OCI-LY3 (cell line): ENCODE data around the gene RRP1B.

ENCODE experiments used
- CTCF ChIP-seq: fragments of 200-600, 300-600 bp; sonication (generic); IDR thresholded peaks from 2 replicates; pipeline ENCODE4 v1.5.1; 2014; ENCODE audit warnings: antibody characterized with exemption, low read length, low read depth
- EZH2phosphoT487 ChIP-seq: fragments of 200-600 bp; shearing (Covaris generic); IDR thresholded peaks from 2 replicates; pipeline ENCODE4 v1.6.1; 2018; ENCODE audit warnings: antibody characterized with exemption, mixed run types, low read depth

- no peak for TF ChIP-seq CTCF
- no peak for TF ChIP-seq EZH2phosphoT487
These were observed 13.4 kb upstream of the RRP1B start for GRCh38 chr21:43645976-43646375.
